ENCODE data around the gene ITGA2B. TPM values are rescaled to one million over a fixed set of nuclear protein-coding genes. Genes with fewer than 3 reads are reported as not detected.
A peak's percentile ranks its signal among the peaks of the same experiment; 100 is the strongest.

Gene ITGA2B
- 0.40 TPM in 1 of 2 replicates, not detected in the other for total RNA-seq (2014; rRNA removed)
- polyA plus RNA-seq (2012), result 0.12 TPM

DNA sequence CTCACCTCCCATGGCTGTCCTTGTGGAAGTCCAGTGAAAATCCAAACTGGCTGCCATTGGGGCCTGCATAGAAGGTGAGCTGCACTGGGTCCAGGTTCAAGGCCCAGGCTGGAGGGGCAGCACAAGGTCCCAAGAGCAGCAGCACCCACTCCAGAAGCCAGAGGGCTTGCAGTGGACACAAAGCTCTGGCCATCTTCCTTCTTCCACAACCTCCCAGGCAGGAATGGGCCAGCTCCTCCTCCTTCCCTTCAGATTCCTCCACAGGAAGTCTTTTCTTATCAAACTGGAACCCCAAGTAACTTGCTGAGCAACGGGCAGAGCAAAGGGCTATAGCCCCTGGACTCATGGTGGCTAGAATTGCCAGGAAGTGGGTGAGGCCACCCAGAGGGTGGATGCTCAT, at the start of gene ITGA2B:
Gene ITGA2B, minus strand, starts transcription at position 369 of the 400 bp plus-strand sequence. Its CDS starts 176 bp downstream, at position 193.
- DNase-seq (ENCODE audit: low read depth), result no peak

DNA sequence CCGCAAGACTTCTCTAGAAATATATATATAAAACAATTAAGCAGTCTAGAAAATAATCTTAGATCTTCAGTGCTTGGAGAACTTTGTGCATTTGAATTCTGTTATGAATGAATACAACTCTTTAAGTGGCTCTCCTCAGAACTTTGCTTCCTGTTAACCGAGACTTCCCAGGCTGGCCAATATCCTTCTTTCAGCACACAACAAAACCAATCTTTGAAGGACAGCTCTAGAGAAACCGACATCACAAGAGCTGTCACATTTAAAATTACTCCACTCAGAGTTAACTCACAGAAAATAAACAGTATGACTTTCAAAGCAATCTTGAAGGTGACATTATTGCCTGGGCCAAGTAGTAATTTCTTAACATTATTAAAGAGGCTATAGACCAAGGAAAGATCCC, 49.7 kb upstream of the ITGA2B start:
- DNase-seq (ENCODE audit: low read depth), result peak; percentile 22

DNA sequence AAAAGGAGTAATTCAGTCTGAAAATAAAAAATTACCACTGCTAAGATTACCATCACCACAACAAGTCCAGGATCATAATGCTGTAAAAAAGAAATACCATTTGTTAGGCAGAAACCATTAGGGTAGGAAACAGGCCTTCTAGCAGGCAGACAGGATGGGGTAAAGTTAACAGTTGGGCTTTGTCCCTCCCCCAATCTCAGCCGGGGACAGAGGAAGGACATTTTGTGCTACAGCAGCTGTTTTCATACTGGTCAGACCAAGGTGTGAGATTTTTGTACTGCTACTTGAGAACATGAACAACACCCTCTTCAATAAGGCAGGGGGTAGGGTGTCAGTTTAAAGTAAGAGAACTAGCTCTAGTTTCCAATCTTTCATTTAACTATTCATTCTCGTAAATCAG, 49.2 kb upstream of the ITGA2B start:
- peak; percentile 91 for DNase-seq (ENCODE audit: low read depth)

DNA sequence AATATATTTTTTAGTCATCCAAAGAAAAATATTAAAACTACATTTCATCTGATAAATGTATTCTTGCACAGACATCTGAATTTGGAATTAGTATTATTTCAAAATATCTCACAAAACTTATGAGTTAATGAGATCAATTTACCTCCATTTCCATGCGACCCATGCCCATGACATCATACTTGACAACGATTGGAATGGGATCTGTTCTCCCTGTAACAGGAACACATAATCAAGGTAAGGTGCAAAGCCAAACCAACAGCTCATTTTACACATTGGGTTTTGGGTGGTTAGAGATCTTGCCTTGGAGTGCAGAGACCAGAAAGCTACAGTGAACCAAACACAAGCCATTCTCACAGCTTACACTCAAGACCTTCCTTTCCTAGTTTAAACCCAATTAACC, 46.9 kb upstream of the ITGA2B start:
- DNase-seq (ENCODE audit: low read depth), result no peak

DNA sequence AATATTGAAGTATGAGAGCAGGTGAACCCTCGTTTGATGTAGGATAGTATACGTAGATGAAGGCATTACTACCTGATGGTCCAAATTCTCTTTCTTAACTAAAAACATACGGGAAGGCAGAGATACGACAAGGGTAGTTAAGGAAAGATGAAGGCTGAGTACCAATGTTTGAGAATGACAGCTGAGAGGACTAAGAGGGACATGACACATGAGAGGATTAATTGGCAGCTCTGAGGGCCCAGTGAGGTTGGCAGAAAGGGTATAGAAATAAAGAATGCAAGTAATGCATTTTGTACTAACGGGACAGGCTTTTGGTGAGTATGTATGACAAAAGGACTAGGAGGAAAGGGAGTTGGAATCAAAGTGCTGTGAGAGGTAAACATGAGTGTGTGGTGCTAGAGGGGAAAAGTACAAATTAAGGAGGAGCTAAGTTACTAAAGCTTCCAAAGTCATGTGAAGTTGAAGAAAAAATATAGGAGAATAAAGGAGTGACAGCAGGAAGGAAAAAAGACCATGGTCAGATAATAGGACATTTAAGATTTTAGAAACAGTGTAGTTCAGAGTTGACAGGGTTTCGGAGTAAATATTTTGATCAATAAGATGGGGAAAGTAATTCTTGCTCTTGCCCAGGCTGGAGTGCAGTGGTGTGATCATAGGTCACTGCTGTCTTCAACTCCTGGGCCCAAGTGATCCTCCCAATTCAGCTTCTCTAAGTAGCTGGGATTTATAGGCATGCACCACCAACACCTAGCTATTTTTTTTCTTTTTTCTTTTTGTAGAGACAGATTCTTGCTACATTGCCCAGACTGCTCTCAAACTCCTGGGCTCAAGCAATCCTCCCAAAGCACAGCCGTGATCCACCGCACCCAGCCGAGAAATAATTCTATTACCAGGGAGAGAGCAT, 43.1 kb upstream of the ITGA2B start:
- no peak for DNase-seq (ENCODE audit: low read depth)

DNA sequence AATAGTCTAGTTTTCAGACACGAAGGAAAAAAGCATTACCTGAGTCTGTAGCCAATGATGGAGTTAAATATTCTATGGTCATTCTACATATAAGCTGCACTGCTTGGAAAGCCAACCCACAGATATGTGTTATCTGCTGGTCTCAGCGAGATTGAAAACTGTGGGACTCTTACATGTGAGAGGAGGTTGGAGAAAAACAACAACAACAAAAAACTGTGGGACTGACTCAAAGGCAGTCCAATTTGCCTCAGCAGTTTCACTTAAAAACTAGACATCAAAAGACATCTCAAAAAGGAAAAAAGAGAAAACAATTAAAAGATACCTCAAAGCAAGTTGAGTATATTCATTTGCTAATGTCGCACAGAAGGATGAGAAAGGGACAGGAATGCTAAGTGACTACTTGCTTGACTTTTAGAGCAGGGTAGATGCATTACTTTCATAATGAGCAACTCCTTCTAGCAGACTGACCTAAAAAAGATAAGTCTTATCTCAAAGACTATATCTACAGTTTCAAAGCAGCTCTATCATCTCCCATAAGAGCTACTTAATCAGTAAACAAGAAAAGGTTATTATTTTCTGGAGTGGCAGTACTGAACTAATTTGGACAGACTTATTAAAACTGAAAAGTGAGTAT, 35.5 kb upstream of the ITGA2B start:
- no peak for DNase-seq (ENCODE audit: low read depth)

DNA sequence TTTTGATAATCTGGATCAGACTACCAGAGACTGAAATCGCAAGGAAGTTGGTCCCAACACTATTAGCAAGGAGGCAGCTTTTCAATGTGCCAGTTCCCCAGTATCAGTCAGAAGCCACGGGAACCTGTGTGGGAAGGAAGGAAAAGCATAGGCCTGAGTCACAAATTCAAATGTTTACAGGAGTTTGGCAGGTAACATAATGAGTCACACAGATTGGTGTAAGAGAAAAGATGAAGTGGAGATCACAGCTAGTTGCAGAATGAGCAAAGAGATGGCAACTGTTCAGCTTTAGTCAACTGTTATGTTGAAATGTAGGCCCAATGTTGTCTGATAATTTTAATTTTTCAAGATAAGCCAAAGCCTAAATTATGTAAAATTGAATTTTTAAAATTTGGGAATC, 28.1 kb upstream of the ITGA2B start:
- peak; percentile 39 for DNase-seq (ENCODE audit: low read depth)

DNA sequence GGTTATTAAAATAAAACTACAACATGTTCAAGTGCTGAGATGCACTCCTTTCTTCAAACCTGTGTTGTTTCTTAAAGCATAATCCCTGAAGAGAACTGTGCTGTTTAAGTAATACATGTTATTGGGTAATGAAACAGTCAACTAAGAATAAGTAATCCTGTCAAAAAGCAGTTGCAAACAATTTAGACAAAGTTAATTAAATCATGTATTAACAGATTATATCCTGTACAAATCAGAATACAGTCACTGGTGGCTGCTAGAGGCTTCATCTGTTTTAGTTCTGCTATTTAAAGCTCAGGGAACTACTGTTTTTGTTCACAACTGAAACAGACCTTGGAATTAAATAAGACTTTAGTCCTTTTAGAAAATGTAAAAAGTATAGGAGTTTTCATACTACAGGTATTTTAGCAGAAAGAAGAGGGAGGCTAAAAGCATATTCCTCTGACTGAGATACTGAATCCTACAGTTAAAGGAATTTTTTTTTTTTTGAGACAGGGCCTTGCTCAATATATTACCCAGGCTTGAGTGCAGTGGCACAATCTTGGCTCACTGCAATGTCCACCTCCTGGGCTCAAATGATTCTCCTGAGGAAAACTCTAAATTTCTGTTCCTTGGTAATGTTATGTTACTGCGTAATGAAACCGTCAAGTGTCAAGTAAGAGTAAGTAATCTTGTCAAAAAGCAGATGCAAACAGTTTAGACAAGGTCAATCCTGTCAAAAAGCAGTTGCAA, 27.3 kb upstream of the ITGA2B start:
- no peak for DNase-seq (ENCODE audit: low read depth)

DNA sequence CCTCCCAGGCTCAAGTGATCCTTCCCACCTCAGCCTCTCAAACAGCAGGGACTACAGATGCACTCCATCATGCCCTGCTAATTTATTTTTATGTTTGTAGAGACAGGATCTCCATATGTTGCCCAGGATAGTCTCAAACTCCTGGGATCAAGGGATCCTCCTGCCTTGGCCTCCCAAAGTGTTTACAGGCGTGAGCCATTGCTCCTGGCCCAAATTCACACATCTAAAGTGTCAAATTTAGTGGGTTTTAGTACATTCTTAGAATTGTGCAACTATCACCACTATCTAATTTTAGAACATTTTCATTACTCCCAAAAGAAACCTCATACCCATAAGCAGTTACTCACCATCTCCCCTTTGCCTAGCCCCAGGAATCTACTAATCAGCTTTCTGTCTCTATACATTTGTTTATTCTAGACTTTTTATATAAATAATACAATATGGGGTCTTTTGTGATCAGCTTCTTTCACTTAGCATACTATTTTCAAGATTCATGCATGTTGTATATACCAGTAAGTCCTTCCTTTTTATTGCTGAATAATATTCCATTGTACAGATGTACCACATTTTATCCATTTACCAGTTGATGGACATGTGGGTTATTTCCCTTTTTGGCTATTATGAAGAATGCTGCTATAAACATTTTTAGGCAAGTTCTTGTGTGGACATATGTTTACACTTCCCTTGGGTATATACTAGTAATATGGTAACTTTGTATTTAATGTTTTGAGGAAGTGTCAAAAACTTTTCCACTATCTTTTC, 25.1 kb upstream of the ITGA2B start:
- no peak for DNase-seq (ENCODE audit: low read depth)

DNA sequence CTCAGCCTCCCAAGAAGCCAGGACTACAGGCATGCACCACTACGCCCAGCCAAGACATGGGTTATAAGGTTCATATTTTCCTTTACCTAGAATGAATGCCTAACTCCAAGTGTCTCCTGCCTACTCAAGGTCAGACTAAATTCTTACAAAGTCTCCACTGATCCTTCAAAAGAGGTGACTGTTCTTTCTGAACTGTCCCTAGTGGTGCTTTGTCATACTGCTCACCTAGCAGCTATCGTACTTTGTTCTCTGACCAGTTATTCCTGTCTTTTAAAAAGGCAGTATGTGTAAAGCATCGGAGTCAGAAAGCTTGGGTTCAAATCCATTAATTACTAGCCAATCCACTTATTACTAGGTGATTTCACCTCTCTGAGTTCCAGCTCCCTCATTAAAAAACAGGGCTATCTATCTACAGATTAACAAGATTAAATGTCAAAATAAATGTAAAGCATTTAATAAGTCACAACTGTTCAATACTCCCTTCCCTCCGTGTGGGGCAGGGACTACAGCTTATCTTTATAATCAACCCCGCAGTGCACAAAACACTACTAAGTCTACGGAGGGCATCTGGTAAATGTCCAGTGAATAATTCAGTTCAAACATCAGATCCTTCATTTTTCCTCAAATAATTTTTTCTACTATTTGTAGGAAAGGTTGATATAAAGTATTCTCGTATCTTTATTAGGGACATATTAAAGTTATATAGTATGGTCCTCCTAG, 20.0 kb upstream of the ITGA2B start:
- no peak for DNase-seq (ENCODE audit: low read depth)

DNA sequence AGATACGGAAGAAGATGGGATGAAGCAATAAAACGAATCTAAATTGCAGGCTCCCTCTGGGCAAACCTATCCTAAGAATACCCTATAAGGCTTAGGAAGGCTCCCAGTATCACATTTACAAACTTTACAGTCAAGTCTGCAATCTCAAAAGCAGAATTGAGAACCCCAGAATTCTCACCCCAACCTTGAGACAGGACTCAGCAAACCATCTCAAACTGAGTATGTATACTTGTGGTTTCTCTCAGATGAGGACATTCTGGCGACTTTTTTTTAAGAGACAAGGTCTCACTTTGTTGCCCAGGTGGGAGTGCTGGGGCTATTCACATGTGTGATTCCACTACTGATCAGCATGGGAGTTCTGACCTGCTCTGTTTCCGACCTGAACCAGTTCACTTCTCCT, 19.3 kb upstream of the ITGA2B start:
- DNase-seq (ENCODE audit: low read depth), result no peak

DNA sequence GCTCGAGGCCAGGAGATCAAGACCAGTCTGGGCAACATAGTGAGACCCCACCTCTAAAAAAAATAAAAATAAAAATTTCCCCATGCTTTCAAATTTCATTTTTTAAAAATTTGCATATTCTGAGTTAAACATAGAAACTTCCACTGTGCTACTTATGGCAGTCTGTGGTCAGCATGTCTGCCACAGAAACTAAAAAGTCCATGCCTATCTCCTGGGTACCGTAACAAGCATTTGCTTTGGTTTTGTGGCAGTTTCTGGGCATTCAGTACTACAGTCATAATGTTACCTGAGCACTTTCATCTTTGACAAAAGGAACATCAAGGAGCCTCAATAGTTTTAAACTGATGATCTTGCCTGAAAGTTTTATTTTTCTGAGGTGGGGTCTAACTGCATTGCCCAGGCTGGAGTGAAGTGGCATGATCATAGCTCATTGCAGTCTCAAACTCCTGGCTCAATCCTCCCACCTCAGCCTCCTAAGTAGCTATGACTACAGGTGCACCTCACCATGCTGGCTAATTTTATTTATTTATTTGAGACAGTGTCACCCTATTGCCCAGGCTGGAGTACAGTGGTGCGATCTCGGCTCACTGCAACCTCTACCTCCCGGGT, 13.2 kb upstream of the ITGA2B start:
- DNase-seq (ENCODE audit: low read depth), result no peak

DNA sequence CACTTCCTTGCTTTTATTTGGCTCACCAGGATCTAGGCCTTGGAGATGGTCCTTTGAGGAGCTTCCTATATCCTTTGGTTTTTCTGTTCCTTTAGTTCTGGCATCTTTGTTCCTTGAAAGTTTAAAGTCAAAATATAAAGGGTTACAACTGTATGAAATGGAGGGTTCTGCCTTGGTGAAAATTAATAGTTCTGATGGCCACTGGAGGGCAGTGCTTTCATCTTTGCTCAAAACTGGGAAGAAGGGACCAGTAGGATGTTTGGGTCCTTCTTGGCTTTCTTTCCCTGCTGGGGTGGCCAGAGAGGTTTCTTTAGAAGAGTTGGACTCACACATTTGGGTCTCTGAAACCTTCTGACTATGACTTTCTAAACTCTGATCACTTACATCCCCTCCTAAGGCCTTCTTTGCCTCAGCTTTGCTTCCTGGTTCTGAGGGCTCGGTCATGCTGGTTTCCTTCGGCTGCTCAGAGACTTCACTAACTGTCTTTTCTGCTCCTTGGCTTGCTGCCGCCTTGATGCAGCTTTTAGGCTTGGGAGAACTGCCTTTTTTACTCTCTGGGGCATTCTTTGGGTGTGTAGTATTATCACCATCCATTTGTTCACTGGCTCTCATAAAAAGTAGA, 10.9 kb upstream of the ITGA2B start:
- peak; percentile 33 for DNase-seq (ENCODE audit: low read depth)

DNA sequence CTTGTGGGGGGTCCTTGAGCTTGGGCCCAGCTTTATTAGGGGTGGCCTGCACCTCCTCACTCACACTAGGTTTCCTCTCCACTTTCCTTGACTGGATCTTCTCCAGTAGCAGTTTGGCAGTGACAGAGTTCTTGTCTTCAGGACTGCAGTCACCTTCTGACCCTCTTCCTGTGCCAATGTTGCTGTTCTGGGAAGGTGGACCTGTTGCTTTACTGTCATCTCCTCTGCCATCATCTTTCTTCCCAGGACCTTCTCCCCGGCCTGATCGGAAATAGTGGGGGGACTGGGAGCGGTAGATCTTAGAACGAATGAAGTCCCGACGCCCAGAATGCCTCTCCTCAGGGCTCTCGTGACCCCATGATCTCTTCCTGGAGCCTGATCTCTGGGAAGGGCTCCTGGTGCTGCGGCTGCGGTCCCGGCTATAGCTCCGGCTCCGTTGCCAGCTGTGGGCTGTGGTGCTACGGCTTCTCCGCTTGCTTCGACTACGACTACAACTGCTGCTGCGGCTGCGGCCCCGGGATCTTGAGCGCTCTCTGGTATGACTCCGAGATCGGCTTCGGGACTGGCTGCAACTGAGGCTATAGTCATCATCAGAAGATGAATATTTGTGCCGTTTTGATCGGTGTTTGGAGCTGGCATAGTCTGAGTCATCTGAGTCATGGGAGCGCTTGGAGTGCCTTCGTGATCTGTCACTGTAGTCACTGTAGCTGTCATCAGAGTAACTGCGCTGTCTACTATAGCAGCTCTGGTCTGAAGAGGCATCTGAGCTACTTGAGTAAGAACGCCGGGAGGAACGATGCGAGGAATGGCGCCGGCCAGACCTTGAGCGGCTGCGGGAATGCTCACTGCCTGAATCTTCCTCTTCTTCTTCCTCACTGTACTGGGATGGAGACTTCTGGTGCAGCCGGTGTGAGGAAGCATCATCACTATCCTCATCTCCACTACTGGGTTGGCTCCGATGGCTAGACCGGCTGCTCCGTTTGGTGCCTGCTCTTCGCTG, 9.5 kb upstream of the ITGA2B start:
- DNase-seq (ENCODE audit: low read depth), result no peak

DNA sequence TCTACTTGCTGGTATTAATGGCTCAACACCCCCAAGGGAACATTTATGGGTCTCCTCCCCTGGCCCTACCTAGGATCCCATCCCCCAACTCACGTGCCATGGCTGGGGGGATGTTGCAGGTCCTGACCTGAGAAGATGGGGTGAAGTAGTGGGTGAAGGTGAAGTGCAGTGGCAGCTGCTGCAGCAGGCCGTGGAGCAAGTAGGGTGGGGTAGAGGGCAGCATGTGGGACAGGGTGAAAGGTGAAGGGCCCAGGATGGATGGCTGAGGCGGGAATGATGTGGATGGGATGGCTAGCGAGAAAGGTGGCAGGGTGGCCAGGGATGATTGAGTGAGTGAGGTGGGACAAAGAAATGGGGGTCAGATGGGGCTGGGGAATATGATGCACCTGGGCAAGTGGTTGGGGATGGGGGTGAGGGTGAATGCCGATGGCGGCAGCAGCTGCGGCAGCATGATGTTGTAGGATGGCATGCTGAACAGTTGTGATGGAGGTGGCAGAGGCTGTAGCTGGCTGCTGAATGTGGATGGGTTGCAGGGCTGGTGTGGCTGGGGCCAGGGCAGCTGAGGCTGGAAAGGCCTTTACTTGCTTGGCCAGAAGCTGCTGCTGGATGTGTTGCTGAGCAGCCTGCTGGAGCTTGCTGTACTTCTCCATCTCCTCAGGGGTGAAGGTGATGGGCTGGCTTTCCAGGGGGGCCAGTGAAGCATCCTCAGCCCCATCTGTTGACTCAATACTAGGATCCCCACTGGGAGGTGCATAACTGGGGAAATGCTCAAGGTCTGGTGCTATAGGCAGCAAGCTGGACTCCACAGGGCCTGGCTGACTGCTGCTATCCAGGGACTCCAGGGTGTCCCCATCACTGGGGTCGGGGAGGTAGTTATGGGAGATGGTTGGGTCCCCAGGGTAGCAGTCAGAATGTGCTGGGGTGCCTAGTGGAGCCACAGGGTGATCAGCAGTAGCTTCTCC, 8.3 kb upstream of the ITGA2B start:
- no peak for DNase-seq (ENCODE audit: low read depth)

DNA sequence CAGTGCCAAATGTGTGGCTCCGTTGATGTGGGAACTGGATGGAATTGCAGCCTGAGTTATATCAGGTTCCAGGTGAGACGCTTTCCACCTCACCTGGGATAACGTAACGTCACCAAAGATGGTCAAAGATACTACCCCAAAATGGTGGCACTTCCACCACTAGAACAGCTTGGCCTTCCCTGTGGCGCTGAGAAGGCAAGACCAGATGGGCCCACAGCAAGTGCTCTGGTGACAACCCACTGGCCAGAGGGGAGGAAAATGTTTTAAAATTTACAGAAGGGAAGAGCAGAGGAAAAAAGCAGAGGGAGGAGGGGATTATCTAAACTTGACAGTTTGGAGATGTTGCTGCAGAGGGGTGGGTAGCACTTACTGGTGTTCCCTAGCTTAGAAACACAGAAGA, 7.5 kb upstream of the ITGA2B start:
- no peak for DNase-seq (ENCODE audit: low read depth)

DNA sequence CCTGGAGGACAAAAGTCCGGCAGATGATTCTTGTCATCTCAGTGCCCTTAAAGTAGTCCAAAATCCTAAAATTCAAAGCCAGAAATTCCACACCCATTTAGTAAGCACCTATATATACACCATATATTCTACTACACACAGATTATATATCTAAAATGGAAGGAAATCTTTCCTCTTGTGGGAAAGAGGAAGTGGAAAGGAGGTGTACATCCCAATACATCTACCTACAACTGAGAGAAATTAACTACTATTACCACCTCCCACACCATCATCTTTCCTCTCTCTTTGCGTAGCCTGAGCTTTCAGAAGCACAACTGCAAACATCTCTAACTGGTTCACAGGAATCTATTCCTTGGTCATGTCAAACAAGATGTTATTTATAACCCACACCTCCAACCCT, 5.4 kb upstream of the ITGA2B start:
- no peak for DNase-seq (ENCODE audit: low read depth)

Data from LHCN-M2 (cell line).